Stimulated activated CD4-positive, alpha-beta T cell treated with anti-CD3 and anti-CD28 coated beads, Interleukin-1b, Interleukin-23, amount 100 ng/mL, for 24 hours (primary cell): ENCODE results near the gene IGFL1.
"Not testable (repeated sequence)": the region's sequence is repeated elsewhere in the genome, so short reads cannot be mapped to it uniquely, and the experiment has no call there.

Experiments
- DNase-seq, 4 experiments: peaks; one replicate each; pipeline ENCODE4 v3.0.0-alpha.2; 2020; ENCODE audit warnings: low read depth in 4 of 4, low spot score in 1 of 4

IGFL1 gene

DNA sequence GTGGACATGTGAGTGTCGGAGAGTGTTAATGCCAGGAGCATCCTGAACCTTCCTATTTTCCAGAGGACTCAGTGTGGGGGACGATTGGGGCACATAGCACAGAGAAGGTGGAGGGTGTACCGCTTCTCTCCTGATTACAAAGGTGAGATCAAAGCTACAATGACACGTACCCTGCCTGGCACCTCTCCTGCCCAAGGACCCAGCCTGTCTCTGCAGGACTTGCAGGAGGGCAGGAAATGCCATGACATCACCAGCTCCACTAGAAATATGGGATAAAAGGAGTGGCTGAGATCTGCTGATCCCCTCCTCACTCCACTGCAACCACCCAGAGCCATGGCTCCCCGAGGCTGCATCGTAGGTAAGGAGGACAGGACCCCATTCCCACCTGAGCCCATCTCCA is at the start of gene IGFL1:
Gene IGFL1, plus strand, starts transcription at position 301 of the 400 bp plus-strand sequence. Its CDS starts 33 bp downstream, at position 334.
- no peak for DNase-seq

DNA sequence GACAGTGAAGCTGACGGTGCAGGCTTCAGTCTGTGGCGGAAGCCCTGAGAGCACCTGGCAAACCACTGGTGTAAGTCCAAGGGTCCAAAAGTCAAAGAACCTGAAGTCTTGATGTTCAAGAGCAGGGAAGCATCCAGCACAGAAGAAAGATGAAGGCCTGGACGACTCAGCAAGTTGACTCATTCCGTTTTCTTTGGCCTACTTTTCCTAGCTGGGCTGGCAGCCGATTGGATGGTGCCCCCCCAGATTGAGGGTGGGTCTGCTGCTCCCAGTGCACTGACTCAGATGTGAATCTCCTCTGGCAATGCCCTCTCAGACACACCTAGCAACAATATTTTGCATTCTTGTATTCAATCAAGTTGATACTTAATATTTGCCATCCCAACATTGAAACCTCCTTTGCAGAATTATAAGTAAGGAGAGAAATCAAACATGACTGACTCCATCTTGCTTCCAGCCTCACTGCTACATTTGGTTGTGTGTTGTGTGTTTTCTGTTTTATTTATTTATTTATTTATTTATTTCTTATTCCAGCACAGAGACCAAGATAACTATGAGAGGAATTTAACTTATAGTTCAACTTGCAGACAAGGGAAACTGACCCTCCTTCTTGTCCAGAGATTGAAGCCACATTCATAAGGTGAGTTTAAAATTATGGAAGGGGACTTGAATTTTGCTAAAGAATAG is 48.7 kb upstream of the IGFL1 start:
- DNase-seq: no peak

DNA sequence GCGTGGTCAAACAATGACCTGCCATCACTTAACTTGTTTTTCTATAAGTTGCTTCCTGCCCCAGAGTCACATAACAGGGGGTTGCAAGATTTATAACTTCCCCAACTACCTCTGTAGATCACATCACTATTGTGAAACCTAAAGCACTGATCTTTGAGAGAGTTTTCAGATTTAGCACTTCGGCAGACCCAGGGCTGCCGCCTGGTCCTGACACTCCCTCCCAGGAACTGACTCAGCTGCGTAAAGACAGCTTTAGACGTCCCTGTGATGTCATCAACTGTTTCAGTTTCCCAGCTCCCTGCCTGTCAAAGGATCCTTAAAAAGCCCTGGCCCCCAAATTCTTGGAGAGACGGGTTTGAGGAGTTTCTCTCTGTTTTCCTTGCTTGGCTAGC is 48.2 kb upstream of the IGFL1 start:
- peak in 1 of 4 experiments; percentile 7 for DNase-seq

DNA sequence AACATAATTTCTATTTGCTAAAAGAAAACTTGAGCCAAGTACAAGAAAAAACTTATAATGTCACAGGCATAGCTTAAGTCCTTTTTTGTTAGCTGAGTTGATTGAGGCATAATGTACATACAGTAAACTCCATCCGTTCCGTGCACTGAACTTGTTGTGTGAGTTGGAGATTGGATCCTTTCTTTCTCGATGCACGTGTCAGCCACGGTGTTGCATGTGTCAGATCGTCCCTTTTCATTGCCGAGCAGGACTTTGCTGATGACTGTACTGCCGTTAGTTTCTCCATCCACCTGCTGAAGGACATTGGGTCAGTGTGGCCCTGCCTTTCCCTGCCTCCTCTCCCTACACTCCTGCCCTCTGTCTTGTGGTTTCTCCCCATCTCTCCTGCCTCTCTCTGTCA is 47.1 kb upstream of the IGFL1 start:
- no peak for DNase-seq

DNA sequence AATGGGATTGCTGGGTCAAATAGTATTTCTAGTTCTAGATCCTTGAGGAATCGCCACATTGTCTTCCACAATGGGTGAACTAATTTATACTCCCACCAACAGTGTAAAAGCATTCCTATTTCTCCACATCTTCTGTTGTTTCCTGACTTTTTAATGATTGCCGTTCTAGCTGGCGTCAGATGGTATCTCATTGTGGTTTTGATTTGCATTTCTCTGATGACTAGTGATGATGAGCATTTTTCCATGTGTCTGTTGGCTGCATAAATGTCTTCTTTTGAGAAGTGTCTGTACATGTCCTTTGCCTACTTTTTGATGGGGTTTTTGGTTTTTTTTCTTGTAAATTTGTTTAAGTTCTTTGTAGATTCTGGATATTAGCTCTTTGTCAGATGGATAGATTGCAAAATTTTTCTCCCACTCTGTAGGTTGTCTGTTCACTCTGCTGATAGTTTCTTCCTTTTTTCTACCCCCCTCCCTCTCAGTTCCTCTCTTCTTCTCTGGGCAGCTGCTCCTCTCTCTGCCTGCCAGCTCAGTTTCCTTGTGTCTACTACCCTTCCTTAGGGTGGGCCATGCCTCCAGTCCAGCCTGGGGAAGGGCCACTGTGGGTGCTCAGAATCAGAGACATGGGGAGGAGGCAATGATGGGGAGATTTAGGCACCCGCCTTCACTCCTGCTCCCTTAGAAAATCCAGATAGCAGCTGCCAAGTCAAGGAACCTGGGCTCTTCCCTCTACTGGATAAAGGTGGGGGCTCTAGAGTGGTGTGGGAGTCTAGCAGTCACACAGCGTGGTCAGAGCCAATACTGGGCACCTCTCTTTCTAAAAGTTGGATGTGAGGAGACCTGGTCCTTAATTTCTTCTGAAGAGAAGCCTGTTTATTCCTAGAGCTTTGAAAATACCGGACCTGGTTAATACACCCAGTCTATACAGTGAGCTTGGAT is 44.5 kb upstream of the IGFL1 start:
- DNase-seq: not testable (repeated sequence)

DNA sequence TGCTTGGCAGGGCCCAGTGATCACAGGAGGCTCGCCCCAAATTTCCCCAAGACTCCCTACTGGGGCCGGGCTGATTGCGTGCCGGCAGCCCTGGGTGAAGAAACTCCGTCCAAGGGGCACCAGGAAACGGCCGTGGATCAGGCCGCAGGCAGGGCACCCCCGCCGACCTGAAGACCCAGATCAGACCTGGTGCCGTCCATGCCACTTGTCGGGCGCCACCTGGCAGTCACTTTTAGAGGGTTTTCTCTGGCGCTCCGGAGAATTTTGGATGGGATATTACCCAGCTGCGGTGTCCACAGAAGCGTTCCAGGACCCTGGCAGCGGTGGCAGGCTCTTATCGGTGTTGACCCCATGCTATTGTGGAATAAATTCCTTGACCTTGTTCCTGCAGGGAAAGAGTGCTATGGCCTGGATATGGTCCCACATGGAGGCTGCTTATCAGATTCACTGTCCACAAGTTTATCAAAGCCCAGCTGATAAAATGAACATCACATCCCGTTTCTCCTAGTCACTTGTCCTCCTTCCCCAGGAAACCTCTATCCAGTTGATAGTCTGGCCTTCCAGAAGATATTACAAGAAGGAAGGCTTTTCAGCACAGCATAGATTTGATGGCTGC is 43.3 kb upstream of the IGFL1 start:
- DNase-seq: no peak

DNA sequence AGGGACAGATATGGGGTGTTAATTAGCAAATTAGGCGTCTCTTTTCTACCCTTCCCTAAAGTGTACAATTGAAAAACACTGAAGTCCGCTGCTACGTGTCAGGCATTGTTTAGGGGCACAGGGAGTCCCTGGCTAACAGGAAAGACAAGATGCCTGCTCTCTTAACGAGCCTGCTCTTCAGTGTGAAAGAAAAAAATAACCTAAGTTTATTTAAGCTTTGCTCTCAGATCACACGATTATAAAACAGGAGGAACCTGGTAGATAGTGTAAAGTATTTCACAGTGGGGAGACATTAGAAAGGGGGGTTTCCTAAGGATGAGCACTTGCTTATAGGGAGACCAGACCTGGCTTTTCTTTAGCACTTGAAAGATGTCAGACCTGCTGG is 42.8 kb upstream of the IGFL1 start:
- DNase-seq: no peak

DNA sequence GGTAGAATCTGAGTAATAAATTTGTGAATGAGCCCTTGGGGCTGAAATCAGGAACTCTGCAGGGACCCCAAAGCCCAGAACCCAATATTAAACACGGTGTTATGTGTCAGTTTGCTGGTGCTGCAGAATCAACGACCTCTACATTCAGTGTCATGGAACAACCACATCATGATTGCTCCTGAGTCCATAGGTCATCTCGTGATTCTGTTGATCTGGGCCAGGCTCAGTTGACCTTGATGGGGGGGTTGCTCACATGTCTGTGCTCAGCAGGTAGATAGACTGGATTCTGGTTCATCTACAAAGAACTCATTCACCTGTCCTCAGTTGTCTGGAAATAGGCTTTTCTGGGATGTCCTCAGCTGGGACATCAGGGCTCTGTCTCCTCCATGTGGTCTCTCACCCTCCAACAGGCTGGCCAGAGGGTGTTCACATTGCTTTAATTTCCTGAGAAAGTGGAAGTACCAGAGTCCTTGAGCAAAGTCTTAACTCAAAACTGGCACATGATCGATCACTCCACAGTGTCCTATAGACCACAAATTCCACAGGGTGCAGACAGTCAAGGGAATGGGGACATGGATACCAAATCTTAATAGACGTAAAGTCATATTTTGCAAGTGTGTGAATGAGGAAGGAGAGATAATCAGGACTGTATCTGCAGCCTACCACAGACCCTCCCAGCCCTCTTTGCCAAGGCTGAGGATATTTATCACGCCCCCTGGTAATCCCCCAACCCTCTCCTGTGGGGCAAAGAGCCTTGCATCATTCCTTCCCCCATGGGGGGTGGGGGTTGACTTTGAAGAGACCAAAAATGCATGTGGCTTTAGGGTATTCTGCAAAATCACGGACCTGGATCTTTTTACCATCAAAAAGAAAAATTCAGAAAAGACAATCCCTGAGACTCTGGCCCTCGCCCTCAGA is 39.3 kb upstream of the IGFL1 start:
- no peak for DNase-seq

DNA sequence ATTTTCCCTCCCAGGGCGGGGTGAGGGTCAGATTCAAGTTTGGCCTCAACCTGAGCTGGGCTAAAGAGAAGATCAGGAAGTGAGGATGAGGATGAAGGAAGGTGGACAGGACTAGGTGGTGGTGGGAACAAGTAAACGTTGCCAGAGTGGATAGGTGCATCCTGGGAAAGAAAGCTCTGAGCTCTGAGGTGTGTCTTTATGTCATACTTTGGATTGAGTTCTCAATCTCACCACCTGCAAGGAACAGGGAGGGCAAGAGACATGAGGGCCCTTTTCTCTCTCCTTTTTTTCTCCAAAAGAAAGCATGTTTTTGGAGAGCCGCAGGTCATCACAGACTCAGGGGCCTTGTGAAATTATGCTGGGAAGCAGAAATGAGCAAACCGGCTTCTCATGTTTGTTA is 38.2 kb upstream of the IGFL1 start:
- no peak for DNase-seq

DNA sequence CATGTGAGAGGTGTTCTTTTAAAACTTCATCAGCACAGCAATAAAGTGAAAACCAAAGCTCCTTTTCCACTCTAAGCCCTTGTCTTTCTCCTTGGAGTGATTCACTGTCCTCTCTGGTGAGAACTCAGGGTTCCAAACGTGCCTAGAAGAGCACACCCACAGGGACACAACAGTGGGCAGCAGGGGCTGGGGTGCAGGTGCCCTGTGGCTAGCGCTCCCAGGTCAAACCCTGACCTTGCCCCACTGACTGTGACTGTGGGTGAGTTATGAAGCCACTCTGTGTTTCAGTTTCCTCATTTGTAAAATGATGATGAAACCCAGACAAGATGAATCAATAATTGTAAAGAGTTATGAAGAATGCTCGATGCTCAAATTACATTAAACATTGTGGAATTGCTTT is 37.6 kb upstream of the IGFL1 start:
- DNase-seq: no peak

DNA sequence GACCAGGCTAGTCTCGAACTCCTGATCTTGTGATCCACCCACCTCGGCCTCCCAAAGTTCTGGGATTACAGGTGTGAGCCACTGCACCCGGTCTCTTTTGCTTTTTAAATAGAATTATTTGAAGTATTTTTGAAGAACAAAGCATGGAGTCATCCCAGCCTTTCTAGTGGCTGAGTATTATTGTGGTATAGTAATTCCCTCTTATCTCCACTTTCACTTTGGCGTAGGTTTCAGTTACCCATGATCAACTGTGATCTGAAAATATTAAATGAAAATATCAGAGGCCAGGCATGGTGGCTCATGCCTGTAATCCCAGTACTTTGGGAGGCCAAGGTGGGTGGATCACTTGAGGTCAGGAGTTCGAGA is 36.9 kb upstream of the IGFL1 start:
- DNase-seq: not testable (repeated sequence)

DNA sequence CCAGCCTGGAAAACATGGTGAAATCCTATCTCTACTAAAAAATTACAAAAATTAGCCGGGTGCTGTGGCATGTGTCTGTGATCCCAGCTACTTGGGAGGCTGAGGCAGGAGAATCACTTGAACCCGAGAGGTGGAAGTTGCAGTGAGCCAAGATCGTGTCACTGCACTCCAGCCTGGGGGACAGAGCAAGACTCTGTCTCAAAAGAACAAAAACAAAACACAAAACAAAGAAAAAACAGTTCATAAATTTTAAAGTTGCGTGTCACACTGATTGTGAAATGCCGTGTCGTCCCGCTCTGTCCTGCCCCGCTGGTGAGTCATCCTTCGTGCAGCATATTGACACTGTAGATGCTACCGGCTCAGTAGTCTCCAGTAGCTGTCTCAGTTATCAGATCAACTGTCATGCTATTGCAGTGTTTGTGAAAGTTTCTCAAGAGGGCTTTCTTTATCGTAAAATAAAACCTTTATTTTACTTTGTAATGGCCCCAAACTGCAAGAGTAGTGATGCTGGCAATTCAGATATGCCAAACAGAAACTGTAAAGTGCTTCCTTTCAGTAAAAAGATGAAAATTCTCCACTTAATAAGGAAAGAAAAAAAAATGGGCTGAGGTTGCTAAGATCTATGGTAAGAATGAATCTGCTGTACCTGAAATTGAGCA is 36.4 kb upstream of the IGFL1 start:
- no peak for DNase-seq

DNA sequence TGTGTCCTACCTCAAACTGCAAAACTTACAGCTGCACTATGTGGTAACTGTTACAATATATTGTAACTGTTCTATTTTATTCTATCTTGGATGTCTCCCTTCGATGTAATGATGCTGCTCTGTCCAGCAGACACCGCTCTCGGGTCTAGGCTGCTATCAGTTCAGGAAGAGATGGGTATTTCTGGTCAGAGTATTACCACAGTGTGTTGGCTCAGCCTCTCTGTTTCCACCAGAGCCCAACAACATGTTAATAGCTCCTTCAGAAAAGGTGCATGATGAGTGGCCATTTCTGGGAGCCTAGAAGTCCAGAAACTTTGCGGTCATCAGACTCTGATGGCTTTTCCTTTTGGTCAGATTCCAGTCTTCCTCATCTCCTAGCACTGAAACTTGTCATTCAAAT is 35.9 kb upstream of the IGFL1 start:
- no peak for DNase-seq

DNA sequence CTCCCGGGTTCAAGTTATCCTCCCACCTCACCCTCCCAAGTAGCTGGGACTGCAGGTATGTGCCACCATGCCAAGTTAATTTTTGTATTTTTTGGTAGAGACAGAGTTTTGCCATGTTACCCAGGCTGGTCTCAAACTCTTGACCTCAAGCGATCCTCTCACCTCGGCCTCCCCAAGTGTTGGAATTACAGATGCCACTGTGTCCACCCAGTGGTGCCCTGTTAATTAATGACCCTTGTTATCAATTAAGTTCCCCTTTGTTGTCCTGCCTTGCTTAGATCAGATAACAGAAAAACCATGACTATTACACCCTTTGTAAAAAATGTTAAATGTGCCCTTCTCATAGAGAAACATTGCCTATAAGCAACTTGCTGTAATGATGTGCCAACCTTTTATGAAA is 34.4 kb upstream of the IGFL1 start:
- DNase-seq: no peak

DNA sequence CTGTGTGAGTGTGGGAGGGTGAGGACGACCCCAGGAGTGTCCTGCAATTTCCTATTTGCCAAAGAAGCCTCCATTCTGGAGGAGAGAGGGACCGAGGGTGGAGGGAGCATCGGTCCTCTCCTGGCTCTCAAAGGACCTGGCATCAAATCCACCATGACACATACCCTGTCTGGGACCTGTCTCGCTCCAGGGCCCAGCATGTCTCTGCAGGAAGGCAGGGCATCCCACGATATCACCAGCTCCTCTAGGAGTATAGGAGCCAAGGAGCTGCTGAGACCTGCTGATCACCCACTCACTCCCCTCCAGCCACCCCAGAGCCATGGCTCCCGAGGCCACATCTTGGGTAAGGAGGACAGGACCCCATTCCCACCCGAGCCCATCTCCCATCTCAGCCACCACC is 33.6 kb upstream of the IGFL1 start:
- not testable (repeated sequence) for DNase-seq

DNA sequence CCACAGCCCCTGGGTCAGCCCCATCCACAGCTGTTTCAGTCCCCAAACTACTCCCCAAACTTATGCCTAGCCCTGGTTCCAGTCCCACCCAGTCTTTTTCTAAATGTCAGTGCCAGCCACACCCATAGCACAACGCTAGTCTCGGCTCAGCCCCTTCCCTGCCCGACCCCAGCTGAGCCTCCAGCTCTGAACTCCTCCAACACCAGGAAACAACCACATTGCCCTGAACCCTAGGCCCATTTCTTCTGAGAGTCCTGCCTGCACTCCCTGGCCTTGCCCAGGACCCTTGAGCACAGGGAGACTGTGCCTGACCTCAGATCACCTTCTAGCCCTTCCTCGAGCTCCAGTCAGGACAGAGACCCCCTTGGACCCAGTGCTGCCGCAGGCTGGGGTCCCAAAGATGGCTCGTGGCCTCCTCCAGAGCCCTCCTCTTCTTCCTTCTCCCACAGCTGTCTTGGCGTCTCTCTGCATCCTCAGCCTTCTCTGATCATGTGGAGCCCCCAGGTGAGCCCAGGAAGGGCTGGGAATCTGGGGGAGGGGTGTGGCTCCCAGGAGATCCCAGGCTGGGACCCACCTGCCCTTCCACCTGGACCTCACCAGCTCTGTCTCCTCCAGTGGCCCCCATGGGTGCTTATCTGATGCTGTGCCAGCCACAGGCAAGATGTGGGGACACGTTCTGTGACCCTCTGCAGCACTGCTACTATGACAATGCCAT is 33.0 kb upstream of the IGFL1 start:
- no peak for DNase-seq

DNA sequence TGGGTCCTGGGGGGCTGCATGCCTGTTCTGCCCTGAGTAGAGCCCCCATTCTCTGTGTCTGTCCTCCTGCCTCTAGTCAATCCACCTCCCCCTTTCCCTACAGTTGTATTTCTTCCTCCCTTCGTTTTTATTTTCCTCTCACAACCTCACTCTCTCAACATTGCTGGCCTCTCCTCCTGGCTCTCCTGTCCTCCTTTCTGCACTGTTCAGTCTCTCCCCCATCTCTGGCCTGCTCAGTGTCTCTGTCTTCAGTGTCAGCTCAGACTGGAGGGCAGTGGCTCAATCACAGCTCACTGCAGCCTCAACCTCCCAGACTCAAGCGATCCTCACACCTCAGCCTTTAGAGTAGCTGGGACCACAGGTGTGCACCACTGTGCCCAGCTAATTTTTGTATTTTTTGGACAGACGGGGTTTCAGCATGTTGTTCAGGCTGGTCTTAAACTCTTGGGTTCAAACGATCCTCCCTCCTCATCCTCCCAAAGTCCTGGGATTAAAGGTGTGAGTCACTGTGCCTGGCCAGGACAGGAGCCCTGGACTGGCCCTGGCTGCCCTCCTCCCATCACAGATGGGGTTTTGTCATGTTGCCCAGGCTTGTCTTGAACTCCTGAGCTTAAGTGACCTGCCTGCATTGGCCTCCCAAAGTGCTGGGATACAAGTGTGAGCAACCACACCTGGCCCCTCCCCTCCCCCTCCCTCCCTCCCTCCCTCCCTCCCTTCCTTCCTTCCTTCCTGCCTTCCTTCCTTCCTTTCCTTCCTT is 32.0 kb upstream of the IGFL1 start:
- no peak for DNase-seq

DNA sequence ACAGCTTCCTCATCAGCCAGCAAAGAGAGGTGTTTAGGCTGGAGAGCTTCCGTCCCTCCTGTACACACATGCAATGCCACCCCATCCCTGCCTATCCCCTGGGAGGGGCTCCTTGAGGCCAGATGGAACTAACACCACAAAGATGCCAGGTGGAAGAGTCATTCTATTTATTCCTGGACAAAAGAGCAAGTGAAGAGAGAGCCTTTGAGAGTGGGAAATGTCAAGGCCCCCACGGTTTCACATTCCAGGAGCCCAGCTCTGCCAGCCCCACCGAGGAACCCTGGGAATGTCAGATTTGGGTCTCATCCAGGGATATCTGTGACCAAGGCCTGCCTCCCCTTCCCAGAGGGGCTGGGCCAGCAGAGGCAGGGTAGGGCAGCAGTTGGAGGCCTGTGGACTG is 30.8 kb upstream of the IGFL1 start:
- no peak for DNase-seq
